Muscle of leg (tissue), 11 donors: ENCODE results near the gene KIF13A. TPM values are rescaled to one million over a fixed set of nuclear protein-coding genes. Genes with fewer than 3 reads are reported as not detected.
A peak's percentile ranks its signal among the peaks of the same experiment; 100 is the strongest.

Experiments used
- DNase-seq: peaks from one replicate; pipeline ENCODE4 v3.0.0; 2013
- H3K27ac ChIP-seq: one replicate; pipeline ENCODE4 v1.5.1; 2013; ENCODE audit warnings: mild to moderate bottlenecking, low read length, control low read depth
- H3K27me3 ChIP-seq: one replicate; pipeline ENCODE4 v1.6.1; 2013; ENCODE audit warnings: low read length; ENCODE audit not compliant: control insufficient read depth, insufficient read depth
- H3K36me3 ChIP-seq: one replicate; pipeline ENCODE4 v1.6.1; 2013; ENCODE audit warnings: low read length; ENCODE audit not compliant: control insufficient read depth, insufficient read depth
- H3K4me1 ChIP-seq: one replicate; pipeline ENCODE4 v1.6.1; 2013; ENCODE audit warnings: low read length; ENCODE audit not compliant: control insufficient read depth, insufficient read depth
- H3K4me3 ChIP-seq: one replicate; pipeline ENCODE4 v1.5.1; 2013; ENCODE audit warnings: low read length, control low read depth
- H3K9me3 ChIP-seq: replicated peaks from 2 replicates; pipeline ENCODE4 v1.6.1; 2013; ENCODE audit warnings: low read depth, low read length; ENCODE audit not compliant: control insufficient read depth
- WGBS: methylation state at CpG from one replicate; pipeline ENCODE4 v1.1.5; 2013; ENCODE audit warnings: missing lambda C conversion rate; ENCODE audit not compliant: insufficient coverage; 5-methylcytosine and 5-hydroxymethylcytosine counted together
- polyA plus RNA-seq, 8 donors: library from polyadenylated mRNA; unstranded; fragments of 120-200 nt; gene quantifications; one replicate each; pipeline versions ENCODE4 v1.2.1 to v1.2.3, GENCODE V29; 2013; ENCODE audit warnings: inconsistent platforms in 1 of 8, low replicate concordance in 1 of 8; ENCODE audit not compliant: insufficient read length in 8 of 8, insufficient read depth in 1 of 8
- total RNA-seq: library from RNA; stranded (reverse); fragments of 120-200 nt; gene quantifications from one replicate; pipeline ENCODE4 v1.2.4, GENCODE V29; 2013

Gene KIF13A
- total and polyA plus RNA-seq, 9 donors, result 29.7 to 41.1 (median 32.4) TPM

DNA sequence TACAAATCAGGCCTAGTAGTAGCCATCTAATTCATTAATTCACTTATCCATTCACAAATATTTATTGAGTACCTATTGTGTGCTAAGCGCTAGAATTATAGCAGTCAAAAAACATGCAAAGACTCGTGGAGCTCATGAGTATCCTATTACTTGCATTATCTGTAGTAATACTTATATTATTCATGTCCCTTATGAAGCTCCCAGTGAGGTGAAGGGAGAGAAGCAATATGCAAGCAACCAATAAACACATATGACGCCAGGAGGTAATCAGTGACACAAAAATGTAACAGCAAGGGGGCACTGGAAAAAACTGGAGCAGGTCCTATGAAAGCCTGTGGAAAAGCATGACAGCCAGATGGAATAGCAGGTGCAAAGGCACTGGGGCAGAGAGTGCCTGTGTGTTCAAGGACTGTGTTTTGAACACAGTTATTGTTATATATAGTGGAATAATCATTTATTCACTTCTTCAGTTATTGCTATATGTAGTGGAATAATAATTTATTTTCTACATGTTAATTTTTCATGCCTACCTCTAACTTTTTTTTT, 109.5 kb downstream of the KIF13A start:
- peaks cover 2% of the 10 kb centered on the region for H3K36me3 ChIP-seq
- H3K27ac ChIP-seq, result peak overlapping the region; percentile 29
- no CpG with 5 or more reads among the region's 3 CpGs for whole genome bisulfite sequencing
- no peak overlapping the region for H3K4me3 ChIP-seq
- no peaks in the 10 kb centered on the region for H3K9me3 ChIP-seq
- no peaks in the 10 kb centered on the region for H3K27me3 ChIP-seq
- DNase-seq, result no peak
- H3K4me1 ChIP-seq, result no peaks in the 10 kb centered on the region

GRCh38 chr6:17877196-17877894, 110.1 kb downstream of the KIF13A start:
- Histone ChIP-seq H3K27me3 (no peaks in the 10 kb centered on the region), H3K27ac (peak overlapping the region; percentile 29), H3K36me3 (peaks cover 2% of the 10 kb centered on the region), H3K4me3 (no peak overlapping the region), H3K9me3 (no peaks in the 10 kb centered on the region), H3K4me1 (no peaks in the 10 kb centered on the region)
- peak; percentile 93 for DNase-seq
- WGBS, result 20% methylated on average over 3 of the region's 6 CpGs

- Histone ChIP-seq H3K27me3 (no peaks in the 10 kb centered on the region), H3K36me3 (peaks cover 2% of the 10 kb centered on the region), H3K4me1 (no peaks in the 10 kb centered on the region), H3K9me3 (no peaks in the 10 kb centered on the region), H3K4me3 (no peak overlapping the region), H3K27ac (no peak overlapping the region)
- 99% methylated on average over 5 of the region's 10 CpGs for WGBS
- DNase-seq, result no peak
Measured at GRCh38 chr6:17874753-17875152, 112.7 kb downstream of the KIF13A start.

DNA sequence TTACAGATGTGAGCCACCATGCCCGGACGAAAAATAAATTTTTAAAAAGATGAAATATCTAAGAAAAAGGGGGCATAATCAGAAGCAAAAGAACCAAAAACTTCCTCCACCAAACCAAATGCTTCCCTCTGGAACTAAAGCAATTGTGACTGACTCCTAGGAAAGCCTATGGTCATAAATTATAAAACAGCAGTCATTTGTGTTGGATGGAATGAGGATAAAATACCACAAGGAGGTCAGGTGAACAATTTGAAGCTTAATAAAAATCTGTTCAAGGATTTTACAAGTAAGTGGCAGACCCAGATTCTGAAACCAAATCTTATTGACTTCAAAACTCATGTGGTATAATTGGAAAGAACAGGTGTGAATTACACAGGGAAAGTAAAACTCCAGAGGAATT, 114.5 kb downstream of the KIF13A start:
- H3K36me3 ChIP-seq, result peaks cover 2% of the 10 kb centered on the region
- H3K9me3 ChIP-seq, result no peaks in the 10 kb centered on the region
- no peaks in the 10 kb centered on the region for H3K4me1 ChIP-seq
- H3K27me3 ChIP-seq, result no peaks in the 10 kb centered on the region
- no peak overlapping the region for H3K27ac ChIP-seq
- no peak overlapping the region for H3K4me3 ChIP-seq
- DNase-seq, result no peak
- WGBS, result no CpG with 5 or more reads among the region's 2 CpGs

- Histone ChIP-seq H3K27me3 (no peaks in the 10 kb centered on the region), H3K4me1 (no peaks in the 10 kb centered on the region), H3K27ac (no peak overlapping the region), H3K9me3 (no peaks in the 10 kb centered on the region), H3K36me3 (peaks cover 2% of the 10 kb centered on the region), H3K4me3 (no peak overlapping the region)
- no CpG with 5 or more reads among the region's 3 CpGs for WGBS
- DNase-seq, result no peak
Measured at GRCh38 chr6:17871836-17872235, 115.6 kb downstream of the KIF13A start.

GRCh38 chr6:17871189-17871519, 116.3 kb downstream of the KIF13A start:
- H3K27ac ChIP-seq, result no peak overlapping the region
- no peaks in the 10 kb centered on the region for H3K27me3 ChIP-seq
- WGBS, result no CpG with 5 or more reads among the region's 1 CpG
- DNase-seq, result no peak
- peaks cover 2% of the 10 kb centered on the region for H3K36me3 ChIP-seq
- H3K4me3 ChIP-seq, result no peak overlapping the region
- no peaks in the 10 kb centered on the region for H3K4me1 ChIP-seq
- H3K9me3 ChIP-seq, result no peaks in the 10 kb centered on the region

DNA sequence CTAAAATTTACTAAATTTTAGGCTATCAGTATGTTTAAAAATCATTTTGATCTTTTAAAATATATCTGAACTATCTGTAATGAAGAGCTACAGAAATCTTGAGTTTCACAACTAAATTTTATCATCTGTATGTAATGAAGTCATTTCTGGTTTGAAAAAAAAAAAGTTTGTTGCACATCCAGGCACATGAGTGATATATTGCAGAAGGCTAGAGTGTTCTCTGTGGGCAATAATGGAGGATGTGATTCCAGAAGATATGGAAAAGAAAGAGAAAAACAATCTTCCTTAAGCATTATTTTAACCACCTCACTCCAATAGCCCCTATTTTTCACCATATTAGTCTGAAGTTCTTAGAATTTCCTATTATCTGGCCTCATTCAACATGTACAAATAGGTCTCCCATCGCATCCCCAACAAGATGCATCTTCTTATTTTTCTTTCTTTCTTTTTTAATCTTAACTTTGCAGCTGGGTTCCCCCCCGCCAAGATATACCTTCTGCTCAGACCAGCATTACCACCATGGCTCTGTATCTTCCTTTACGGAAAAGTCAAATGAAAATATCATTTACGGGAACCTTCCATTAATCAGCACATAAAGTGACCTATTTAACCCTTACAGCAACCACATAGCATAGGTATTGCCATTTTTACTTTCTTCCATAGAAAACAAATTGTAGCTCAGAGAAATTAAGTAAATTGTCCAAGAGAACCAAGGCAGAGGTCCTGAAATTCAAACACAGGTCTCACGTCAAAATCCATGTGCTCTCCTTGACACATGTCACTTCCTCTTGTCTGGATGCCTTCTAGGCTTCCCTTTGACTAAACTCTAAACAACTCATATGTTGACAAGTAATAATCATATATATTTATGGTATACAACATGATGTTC, 116.9 kb downstream of the KIF13A start:
- Histone ChIP-seq H3K4me1 (no peaks in the 10 kb centered on the region), H3K27ac (no peak overlapping the region), H3K36me3 (no peaks in the 10 kb centered on the region), H3K9me3 (no peaks in the 10 kb centered on the region), H3K27me3 (no peaks in the 10 kb centered on the region), H3K4me3 (no peak overlapping the region)
- WGBS, result 95% methylated on average over 3 of the region's 5 CpGs
- DNase-seq, result no peak

GRCh38 chr6:17869753-17870050, 117.7 kb downstream of the KIF13A start:
- DNase-seq, result no peak
- H3K4me1 ChIP-seq, result peaks cover 4% of the 10 kb centered on the region
- WGBS, result 76% methylated on average over 2 of the region's 3 CpGs
- no peaks in the 10 kb centered on the region for H3K27me3 ChIP-seq
- H3K36me3 ChIP-seq, result no peaks in the 10 kb centered on the region
- H3K27ac ChIP-seq, result no peak overlapping the region
- H3K9me3 ChIP-seq, result no peaks in the 10 kb centered on the region
- no peak overlapping the region for H3K4me3 ChIP-seq

DNA sequence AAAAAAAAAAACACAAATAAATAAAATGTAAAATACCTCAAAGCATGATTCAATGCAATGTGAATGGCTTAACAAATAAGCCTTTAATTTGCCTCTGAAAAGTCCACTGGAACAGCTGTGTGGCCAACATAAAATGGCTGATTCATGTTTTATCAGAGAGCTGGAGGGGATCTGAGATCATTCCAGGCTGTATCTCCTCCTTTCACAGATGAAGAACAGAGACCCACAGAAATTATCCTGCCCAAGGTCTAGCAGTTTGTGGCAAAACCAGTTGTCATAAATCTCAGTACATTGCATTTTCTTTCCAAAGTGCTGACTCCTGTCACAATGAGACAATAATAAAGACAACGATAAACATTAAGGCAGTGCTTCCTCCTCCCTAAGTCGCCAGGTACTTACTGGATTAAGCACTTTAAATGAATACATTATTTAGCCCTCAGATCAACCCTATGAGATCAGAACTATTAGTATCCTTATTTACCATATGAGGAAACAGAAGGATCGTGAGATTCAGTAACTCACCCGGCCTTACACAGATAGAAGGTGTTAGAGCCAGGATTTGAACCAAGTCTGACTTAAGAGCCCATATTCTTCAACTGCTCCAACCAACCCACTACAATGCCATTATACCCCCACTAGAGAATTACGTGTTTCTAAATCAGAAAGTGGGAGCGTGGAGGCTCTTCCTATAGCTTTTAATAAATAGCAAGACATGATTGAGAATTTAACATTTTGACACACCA, 118.3 kb downstream of the KIF13A start:
- Histone ChIP-seq H3K4me1 (peaks cover 9% of the 10 kb centered on the region), H3K27me3 (no peaks in the 10 kb centered on the region), H3K27ac (no peak overlapping the region), H3K9me3 (no peaks in the 10 kb centered on the region), H3K4me3 (no peak overlapping the region), H3K36me3 (no peaks in the 10 kb centered on the region)
- DNase-seq, result no peak
- WGBS, result 79% methylated on average over 4 of the region's 6 CpGs

- peaks cover 14% of the 10 kb centered on the region for H3K4me1 ChIP-seq
- no peaks in the 10 kb centered on the region for H3K36me3 ChIP-seq
- DNase-seq, result peak; percentile 35
- no peaks in the 10 kb centered on the region for H3K9me3 ChIP-seq
- H3K27me3 ChIP-seq, result no peaks in the 10 kb centered on the region
- no CpG with 5 or more reads among the region's 1 CpG for WGBS
- no peak overlapping the region for H3K4me3 ChIP-seq
- H3K27ac ChIP-seq, result no peak overlapping the region
Measured at GRCh38 chr6:17867880-17868279, 119.6 kb downstream of the KIF13A start.
